ENCODE measurements around the gene MYOF.
"Not testable (repeated sequence)": the region's sequence is repeated elsewhere in the genome, so short reads cannot be mapped to it uniquely, and the experiment has no call there.

MYOF gene

DNA sequence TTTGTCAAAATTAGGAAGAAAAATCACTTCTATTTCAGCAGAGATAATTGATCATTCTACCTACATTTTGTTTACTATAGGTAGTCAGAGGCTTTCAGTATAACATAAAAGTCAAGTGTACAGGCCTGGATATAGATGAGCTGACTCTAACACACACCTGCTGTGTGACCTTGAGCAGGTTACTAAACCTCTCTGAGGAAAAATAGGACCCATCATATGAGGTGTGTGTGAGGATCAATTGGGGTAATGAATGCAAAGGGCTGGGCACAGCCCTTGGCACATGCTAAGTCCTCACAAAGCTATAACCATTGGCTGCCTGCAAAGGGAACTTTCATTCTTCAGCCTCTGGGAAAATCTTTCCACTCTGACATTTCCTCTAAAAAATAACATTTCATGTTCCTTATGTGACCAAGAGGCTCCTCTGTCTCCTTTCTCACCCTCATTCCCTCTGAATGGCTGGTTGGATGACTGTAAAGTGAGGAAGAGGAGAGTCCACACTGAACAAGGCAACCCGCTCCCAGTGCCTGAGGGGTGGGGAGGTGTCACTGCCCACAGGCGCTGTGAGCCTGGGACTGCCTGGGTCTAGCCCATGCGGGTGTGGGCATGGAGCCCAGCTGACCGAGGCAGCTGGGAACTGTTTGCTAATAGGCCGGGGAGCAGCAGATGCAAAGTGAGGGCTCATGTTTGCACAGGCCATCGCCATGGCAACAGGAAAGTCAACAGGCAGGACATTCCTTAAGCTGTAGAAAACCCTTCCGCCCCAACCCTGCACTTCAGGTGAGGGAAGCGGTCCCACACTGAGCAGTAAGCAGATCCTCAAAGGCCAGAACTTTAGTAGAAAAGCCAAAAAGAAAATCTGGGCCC, 36.8 kb downstream of the MYOF start:
- DNase-seq (ENCODE audit: low spot score): no peak
- TF ChIP-seq, protein P1, sequence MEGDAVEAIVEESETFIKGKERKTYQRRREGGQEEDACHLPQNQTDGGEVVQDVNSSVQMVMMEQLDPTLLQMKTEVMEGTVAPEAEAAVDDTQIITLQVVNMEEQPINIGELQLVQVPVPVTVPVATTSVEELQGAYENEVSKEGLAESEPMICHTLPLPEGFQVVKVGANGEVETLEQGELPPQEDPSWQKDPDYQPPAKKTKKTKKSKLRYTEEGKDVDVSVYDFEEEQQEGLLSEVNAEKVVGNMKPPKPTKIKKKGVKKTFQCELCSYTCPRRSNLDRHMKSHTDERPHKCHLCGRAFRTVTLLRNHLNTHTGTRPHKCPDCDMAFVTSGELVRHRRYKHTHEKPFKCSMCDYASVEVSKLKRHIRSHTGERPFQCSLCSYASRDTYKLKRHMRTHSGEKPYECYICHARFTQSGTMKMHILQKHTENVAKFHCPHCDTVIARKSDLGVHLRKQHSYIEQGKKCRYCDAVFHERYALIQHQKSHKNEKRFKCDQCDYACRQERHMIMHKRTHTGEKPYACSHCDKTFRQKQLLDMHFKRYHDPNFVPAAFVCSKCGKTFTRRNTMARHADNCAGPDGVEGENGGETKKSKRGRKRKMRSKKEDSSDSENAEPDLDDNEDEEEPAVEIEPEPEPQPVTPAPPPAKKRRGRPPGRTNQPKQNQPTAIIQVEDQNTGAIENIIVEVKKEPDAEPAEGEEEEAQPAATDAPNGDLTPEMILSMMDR (IDR thresholded peaks at IDR 0.05; ENCODE audit: extremely low read depth, missing control alignments): no peak

DNA sequence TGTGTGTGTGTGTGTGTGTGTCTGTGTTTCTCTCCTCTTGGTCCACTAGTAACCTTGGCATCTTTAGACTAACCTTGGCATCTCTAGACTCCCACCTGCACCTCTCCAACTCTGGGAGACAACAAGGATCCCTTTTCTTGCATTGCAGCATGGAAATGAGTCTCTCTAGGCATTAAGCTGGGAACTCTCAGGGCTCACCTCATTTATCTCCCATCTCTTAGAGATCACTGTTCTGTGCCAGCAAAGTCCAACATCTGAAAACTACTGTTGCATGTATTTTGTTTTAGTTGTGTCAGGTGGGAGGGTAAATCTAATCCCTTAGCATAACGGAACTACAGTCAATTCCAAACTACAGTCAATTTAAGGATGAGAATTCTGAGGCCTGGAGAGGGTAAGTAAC, 38.7 kb downstream of the MYOF start:
- DNase-seq (ENCODE audit: low spot score): no peak
- TF ChIP-seq, protein P1 (IDR thresholded peaks at IDR 0.05; ENCODE audit: extremely low read depth, missing control alignments): no peak

DNA sequence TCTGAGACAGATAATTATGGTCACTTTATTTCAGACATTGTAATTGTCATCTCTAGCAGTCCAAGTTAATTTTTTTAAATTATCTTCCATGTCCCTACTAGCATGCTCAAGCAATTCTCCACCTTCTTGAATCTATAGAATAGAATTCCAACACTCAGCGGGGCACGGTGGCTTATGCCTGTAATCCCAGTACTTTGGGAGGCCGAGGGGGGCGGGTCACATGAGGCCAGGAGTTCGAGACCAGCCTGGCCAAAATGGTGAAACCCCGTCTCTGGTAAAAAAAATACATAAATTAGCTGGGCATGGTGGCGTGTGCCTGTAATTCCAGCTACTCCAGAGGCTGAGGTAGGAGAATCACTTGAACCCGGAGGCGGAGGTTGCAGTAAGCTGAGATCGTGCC, 39.4 kb downstream of the MYOF start:
- DNase-seq (ENCODE audit: low spot score): not testable (repeated sequence)

DNA sequence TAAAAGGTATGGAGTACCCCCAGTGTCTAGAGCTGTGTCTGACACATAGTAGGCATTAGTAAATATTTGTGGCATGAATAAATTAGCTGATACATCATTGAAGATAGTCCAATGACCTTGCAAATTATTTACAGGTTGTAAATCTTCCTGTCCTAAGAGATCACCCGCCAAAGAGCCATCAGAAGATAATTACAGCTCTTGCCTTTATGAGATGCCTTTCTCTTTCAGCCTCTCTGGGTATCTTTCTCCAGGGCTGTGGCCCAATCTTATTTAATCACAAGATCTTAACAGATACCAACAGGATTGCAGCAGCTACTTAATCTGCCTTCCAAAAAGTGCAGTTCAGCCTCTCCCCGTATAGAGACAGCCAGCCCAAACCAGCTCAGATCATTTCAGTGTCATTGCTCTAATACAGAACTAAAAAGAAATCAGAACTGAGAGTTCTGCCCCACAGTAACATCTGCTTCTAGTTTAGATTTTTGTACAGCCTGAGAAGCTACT, 41.5 kb downstream of the MYOF start:
- no peak for DNase-seq (ENCODE audit: low spot score)
- TF ChIP-seq, protein P1 (IDR thresholded peaks at IDR 0.05; ENCODE audit: extremely low read depth, missing control alignments): no peak

DNA sequence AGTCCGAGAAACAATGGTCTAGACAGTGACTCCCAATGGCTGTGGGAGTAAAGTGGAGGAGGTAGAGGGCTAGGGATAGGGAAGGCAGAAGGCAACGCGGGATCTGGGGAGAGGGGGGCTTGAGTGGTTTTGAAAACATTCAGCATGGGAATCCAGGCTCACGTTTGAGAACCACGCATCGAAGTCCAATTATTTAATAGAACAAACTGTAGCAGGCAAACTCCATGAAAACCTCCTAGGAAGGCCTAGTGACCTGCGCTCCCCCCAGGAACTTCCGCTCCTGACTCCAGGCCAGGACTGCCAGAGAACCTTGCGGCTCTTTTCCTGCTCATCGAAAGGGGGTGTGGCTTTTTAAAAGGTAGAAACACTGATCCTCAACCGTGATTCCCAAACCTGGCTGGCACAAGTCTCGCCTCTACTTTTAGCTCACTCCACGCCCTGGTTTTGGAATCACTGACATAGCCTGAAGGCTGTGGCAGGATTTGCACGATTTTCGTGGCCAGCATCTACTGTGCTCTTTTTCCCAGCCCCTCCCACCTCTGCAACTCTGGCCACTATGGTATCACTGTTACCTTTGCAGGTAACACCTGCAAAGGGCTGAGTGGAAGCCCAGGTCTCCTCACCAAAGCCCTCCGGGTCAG, 43.4 kb downstream of the MYOF start:
- no peak for DNase-seq (ENCODE audit: low spot score)
- TF ChIP-seq, protein P1 (IDR thresholded peaks at IDR 0.05; ENCODE audit: extremely low read depth, missing control alignments): no peak

DNA sequence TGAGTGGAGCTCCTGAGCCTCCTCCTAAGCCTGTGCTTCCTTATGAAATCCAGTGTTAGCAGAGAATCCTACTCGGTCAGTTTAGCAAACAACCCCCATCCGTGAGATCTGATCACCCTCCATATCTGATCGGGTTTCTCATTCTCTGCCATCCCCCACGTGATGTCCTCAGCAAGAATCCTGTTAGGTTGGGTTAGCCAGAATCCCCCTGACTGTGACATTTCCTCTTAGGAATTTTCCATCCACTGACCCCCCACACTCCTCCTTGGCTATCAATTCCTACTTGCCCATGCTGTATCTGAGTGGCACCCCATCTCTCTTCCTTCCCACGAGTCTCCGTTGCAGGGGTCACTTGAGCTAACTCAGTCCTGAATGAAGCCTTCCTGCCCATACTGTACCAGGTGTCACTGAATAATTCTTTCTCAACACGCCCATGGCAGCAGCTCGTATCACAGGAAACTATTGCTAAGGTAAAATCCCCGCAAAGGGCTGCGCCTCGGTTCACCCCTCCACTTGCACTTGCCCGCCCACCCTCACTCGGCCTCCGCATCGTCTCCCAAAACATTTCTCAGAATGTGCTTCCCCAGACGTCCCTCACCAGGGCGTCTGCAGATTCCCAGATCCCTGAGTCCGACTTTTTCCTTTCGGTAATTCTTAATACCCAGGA, 44.1 kb downstream of the MYOF start:
- TF ChIP-seq, protein P1 (IDR thresholded peaks at IDR 0.05; ENCODE audit: extremely low read depth, missing control alignments): no peak
- DNase-seq (ENCODE audit: low spot score): no peak

DNA sequence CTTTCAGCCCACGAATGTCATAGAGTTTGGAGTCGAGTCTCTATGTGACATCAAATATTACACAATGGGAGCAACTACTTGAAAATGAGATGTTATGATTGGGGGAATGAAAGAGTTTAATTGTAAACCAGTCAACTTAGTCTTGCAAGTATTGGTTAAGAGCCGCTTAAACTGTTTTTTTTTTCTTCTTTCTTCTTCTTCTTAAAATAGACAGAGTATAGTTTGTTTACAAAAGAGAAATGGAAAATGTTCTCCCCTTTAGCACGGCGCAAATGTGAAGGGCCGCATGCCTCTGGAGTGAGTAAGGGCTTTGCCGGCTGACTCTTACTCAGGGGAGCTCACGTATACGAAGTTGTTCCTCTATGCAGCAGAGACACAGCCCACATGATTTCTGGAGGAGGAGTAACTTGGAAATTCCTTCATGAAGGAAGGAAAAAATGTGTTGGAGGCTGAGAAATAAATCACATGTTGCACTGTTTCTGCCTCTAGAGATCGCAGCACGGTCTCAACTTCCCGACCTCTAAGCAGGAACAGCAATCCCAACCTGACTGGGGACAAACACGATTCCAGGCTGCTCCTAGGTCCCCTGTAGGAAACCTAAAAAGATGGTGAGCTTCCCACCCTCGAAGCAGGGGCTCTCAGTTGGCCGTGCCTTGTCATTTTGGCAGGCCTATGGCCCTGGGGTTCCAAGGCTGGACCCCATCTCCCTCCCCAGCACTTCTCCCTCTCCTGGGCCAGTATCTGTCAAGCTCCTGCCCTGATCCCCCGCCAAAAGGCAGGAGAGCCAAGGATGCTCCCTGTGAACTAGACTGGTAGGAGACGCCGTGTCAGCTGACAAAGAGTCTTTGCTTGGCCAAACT, 44.8 kb downstream of the MYOF start:
- no peak for DNase-seq (ENCODE audit: low spot score)
- TF ChIP-seq, protein P1 (IDR thresholded peaks at IDR 0.05; ENCODE audit: extremely low read depth, missing control alignments): no peak

Measured in GM20000 (cell line).